ENCODE measurements around the gene MRFAP1.

GRCh38 chr4:6632125-6632524 lies 8.4 kb upstream of the MRFAP1 start:
- TF ChIP-seq CTCF (IDR thresholded peaks at IDR 0.05) (no peak), POLR2A (IDR thresholded peaks at IDR 0.05) (no peak)

Measured in sigmoid colon (tissue), 3 donors.